ENCODE measurements around the gene C2CD2L.

The C2CD2L gene

DNA sequence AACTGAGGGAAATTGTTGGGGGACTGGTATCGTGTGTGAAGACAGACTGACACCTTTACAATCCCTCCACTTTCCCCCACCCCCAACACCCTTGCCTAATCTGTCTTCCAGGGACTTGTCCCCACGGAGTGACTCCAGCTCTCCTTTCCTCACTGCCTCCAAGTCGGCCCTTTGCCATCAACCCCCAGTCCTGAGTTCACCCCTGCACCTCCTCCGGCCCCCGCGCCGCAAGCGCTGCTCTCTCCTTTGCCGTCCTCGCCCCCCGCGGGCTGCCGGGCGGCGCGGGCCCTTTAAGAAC is 41.5 kb downstream of the C2CD2L start:
- Mint-ChIP-seq H3K9me3 (ENCODE audit: low read depth) (no peaks in the 10 kb centered on the region), H3K27ac (no peak overlapping the region), H3K36me3 (no peaks in the 10 kb centered on the region), H3K4me3 (peak overlapping the region; percentile 78), H3K27me3 (peaks cover 12% of the 10 kb centered on the region), H3K4me1 (ENCODE audit: low read depth) (peaks cover 13% of the 10 kb centered on the region)

GRCh38 chr11:119149018-119149785 is 42.1 kb downstream of the C2CD2L start, which contains the start of gene ABCG4:
Gene ABCG4, plus strand, starts transcription at chr11:119149052. Its CDS starts 914 bp downstream, at chr11:119149966.
- Mint-ChIP-seq H3K4me1 (ENCODE audit: low read depth) (peaks cover 13% of the 10 kb centered on the region), H3K4me3 (peak within 1 kb of the TSS; percentile 78), H3K36me3 (no peaks in the 10 kb centered on the region), H3K9me3 (ENCODE audit: low read depth) (no peaks in the 10 kb centered on the region), H3K27me3 (peaks cover 11% of the 10 kb centered on the region), H3K27ac (no peak within 1 kb of the TSS)

DNA sequence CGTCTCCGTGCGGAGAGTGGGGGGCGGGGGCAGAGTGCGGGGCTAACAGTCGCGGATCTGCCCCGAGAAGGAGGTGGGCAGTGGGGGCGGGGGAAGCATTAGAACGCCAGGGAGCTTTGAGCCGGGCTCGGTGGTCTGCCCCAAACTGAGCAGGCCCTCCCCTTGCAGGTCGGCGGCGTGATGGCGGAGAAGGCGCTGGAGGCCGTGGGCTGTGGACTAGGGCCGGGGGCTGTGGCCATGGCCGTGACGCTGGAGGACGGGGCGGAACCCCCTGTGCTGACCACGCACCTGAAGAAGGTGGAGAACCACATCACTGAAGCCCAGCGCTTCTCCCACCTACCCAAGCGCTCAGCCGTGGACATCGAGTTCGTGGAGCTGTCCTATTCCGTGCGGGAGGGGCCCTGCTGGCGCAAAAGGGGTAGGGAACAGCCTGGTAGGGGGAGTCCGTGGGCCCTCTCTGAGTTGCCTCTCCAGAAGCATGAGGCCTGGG is 42.7 kb downstream of the C2CD2L start:
- H3K27me3 Mint-ChIP-seq, result peaks cover 11% of the 10 kb centered on the region
- no peaks in the 10 kb centered on the region for H3K9me3 Mint-ChIP-seq (ENCODE audit: low read depth)
- H3K4me1 Mint-ChIP-seq (ENCODE audit: low read depth), result peaks cover 13% of the 10 kb centered on the region
- H3K27ac Mint-ChIP-seq, result no peak overlapping the region
- peak overlapping the region; percentile 19 for H3K4me3 Mint-ChIP-seq
- no peaks in the 10 kb centered on the region for H3K36me3 Mint-ChIP-seq

DNA sequence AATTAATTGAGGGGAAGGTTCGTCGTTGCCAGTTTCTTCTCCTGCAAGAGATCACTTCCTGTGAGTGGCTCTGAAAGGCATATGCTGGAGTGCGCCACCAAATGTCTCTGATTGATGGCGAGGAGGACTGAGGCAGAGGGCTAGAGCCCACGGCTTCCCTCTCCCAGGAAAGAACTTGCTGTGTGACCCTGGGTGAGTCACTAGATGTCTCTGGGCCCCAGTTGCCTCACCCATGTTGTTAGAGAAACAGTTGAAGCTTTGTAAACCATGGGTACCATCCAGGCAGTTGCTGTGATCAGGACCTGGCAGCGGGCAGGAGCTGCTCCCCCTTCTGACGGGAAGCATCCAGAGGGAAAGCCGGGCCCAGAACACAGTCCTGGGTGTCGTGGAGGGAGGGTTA is 44.9 kb downstream of the C2CD2L start:
- no peaks in the 10 kb centered on the region for H3K36me3 Mint-ChIP-seq
- peaks cover 13% of the 10 kb centered on the region for H3K4me1 Mint-ChIP-seq (ENCODE audit: low read depth)
- no peak overlapping the region for H3K4me3 Mint-ChIP-seq
- H3K27ac Mint-ChIP-seq, result no peak overlapping the region
- peaks cover 3% of the 10 kb centered on the region for H3K27me3 Mint-ChIP-seq
- H3K9me3 Mint-ChIP-seq (ENCODE audit: low read depth), result no peaks in the 10 kb centered on the region

DNA sequence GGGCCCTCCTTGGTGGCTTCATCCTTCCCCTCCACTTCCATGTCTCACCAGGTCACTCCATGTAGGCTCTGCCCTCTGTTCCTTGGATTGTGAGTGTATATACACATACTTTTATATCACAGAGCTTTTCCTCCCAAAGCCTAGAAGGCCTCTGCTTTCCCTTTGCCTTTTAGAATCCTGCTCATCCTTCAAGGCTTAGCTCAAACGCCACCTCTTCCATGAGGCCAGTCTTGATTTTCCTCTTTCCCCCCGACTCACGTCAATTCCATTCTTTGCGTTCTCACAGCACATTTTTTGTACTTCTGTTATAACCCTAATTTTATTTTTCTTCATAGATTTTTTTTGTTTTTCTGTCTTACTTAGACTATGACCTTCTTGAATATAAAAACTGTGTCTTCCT is 45.5 kb downstream of the C2CD2L start:
- Mint-ChIP-seq H3K27me3 (peaks cover 3% of the 10 kb centered on the region), H3K27ac (no peak overlapping the region), H3K4me1 (ENCODE audit: low read depth) (peaks cover 10% of the 10 kb centered on the region), H3K4me3 (no peak overlapping the region), H3K36me3 (no peaks in the 10 kb centered on the region), H3K9me3 (ENCODE audit: low read depth) (no peaks in the 10 kb centered on the region)

DNA sequence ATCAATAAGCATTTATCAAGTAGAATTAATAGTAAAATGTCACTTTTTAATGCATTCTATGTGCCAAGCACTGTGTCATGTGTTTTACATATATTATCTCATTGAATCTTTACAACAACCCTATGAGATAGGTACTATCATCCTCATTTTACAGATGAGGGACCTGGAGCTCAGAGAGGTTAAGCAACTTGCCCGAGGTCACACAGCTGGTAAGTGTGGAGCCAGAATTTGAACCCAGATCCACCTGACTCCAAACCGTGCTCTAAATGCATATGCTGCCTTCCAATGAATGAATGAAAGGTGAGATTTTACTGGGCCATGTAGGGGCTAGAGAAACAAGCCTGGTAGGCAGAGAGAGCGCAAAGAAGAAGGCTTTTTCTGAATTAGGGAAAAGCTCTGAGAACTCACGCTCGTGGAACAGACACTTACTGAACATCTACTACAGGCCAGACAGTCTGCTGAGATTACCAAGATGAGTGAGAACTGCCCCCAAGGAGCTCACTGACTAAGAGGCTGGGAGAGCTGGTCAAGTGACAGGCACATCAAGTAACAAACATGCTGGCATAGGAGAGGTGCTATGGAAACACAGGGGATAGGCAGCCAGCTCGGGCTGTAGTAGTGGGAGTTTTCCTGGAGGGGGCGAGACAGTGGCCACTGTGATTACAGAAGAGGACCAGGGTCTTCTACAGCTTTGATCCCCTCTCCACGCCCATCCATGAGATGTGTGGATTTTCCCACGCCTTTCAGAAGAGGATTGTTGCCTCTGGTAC is 46.1 kb downstream of the C2CD2L start:
- no peak overlapping the region for H3K4me3 Mint-ChIP-seq
- H3K27me3 Mint-ChIP-seq, result peaks cover 1% of the 10 kb centered on the region
- H3K9me3 Mint-ChIP-seq (ENCODE audit: low read depth), result no peaks in the 10 kb centered on the region
- H3K4me1 Mint-ChIP-seq (ENCODE audit: low read depth), result peaks cover 4% of the 10 kb centered on the region
- no peak overlapping the region for H3K27ac Mint-ChIP-seq
- H3K36me3 Mint-ChIP-seq, result no peaks in the 10 kb centered on the region

GRCh38 chr11:119154178-119154577 is 47.0 kb downstream of the C2CD2L start:
- Mint-ChIP-seq H3K27ac (no peak overlapping the region), H3K4me3 (no peak overlapping the region), H3K9me3 (ENCODE audit: low read depth) (no peaks in the 10 kb centered on the region), H3K27me3 (peaks cover 1% of the 10 kb centered on the region), H3K4me1 (ENCODE audit: low read depth) (no peaks in the 10 kb centered on the region), H3K36me3 (no peaks in the 10 kb centered on the region)

GRCh38 chr11:119155733-119156492 is 48.8 kb downstream of the C2CD2L start:
- H3K27ac Mint-ChIP-seq, result no peak overlapping the region
- H3K9me3 Mint-ChIP-seq (ENCODE audit: low read depth), result no peaks in the 10 kb centered on the region
- no peaks in the 10 kb centered on the region for H3K4me1 Mint-ChIP-seq (ENCODE audit: low read depth)
- H3K27me3 Mint-ChIP-seq, result peaks cover 1% of the 10 kb centered on the region
- H3K36me3 Mint-ChIP-seq, result no peaks in the 10 kb centered on the region
- H3K4me3 Mint-ChIP-seq, result no peak overlapping the region

- Mint-ChIP-seq H3K4me3 (no peak overlapping the region), H3K27ac (no peak overlapping the region), H3K9me3 (ENCODE audit: low read depth) (no peaks in the 10 kb centered on the region), H3K4me1 (ENCODE audit: low read depth) (no peaks in the 10 kb centered on the region), H3K27me3 (peaks cover 1% of the 10 kb centered on the region), H3K36me3 (no peaks in the 10 kb centered on the region)
These were observed 49.4 kb downstream of the C2CD2L start for GRCh38 chr11:119156496-119156895.

- H3K27me3 Mint-ChIP-seq, result peaks cover 1% of the 10 kb centered on the region
- H3K4me3 Mint-ChIP-seq, result no peak overlapping the region
- no peaks in the 10 kb centered on the region for H3K4me1 Mint-ChIP-seq (ENCODE audit: low read depth)
- no peak overlapping the region for H3K27ac Mint-ChIP-seq
- H3K36me3 Mint-ChIP-seq, result no peaks in the 10 kb centered on the region
- H3K9me3 Mint-ChIP-seq (ENCODE audit: low read depth), result no peaks in the 10 kb centered on the region
These were observed 49.9 kb downstream of the C2CD2L start for GRCh38 chr11:119157063-119157462.

GRCh38 chr11:119158467-119158866 is 51.3 kb downstream of the C2CD2L start:
- Mint-ChIP-seq H3K36me3 (no peaks in the 10 kb centered on the region), H3K4me1 (ENCODE audit: low read depth) (no peaks in the 10 kb centered on the region), H3K27ac (no peak overlapping the region), H3K27me3 (peaks cover 1% of the 10 kb centered on the region), H3K4me3 (no peak overlapping the region), H3K9me3 (ENCODE audit: low read depth) (no peaks in the 10 kb centered on the region)

GRCh38 chr11:119160151-119160550 is 53.0 kb downstream of the C2CD2L start:
- Mint-ChIP-seq H3K27ac (no peak overlapping the region), H3K9me3 (ENCODE audit: low read depth) (no peaks in the 10 kb centered on the region), H3K4me3 (no peak overlapping the region), H3K36me3 (no peaks in the 10 kb centered on the region), H3K27me3 (peaks cover 1% of the 10 kb centered on the region), H3K4me1 (ENCODE audit: low read depth) (no peaks in the 10 kb centered on the region)

- Mint-ChIP-seq H3K36me3 (no peaks in the 10 kb centered on the region), H3K27ac (no peak overlapping the region), H3K27me3 (no peaks in the 10 kb centered on the region), H3K9me3 (ENCODE audit: low read depth) (no peaks in the 10 kb centered on the region), H3K4me3 (no peak overlapping the region), H3K4me1 (ENCODE audit: low read depth) (no peaks in the 10 kb centered on the region)
These were observed 54.7 kb downstream of the C2CD2L start for GRCh38 chr11:119161871-119162270.

DNA sequence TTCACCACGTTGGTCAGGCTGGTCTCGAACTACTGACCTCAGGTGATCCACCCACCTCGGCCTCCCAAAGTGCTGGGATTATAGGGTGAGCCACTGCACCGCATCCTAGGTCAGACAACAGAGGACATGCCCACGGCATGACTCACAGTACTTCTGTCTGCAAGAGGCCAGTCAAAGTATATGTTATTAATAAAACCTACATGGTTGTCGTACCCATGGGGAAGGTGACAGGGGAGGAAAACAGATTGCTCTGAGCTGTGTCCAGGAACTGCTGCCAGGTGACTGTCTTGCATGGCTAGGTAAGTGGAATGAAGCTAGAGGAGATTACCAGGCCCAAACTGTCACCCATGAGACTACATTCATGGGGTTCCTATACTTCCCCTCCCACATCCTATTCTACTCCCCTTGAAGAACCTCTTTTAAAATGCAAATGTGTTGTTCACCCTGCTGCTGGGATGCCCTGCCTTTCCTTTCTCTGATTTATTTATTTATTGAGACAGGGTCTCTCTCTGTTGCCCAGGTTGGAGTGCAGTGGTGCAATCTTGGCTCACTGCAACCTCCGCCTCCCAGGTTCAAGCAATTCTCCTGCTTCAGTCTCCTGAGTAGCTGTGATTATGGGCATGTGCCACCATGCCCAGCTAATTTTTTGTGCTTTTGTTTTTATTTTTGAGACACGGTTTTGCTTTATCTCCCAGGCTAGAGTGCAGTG is 59.4 kb downstream of the C2CD2L start:
- Mint-ChIP-seq H3K9me3 (ENCODE audit: low read depth) (no peaks in the 10 kb centered on the region), H3K36me3 (no peaks in the 10 kb centered on the region), H3K27me3 (no peaks in the 10 kb centered on the region), H3K4me1 (ENCODE audit: low read depth) (peaks cover 8% of the 10 kb centered on the region), H3K4me3 (no peak overlapping the region), H3K27ac (no peak overlapping the region)

Measured in activated naive CD8-positive, alpha-beta T cell (primary cell).